Astrocyte (in vitro differentiated cells and primary cell): ENCODE data around the gene VGLL4.

ENCODE experiments used
- EZH2 ChIP-seq: IDR thresholded peaks from 2 replicates; pipeline ENCODE4 v1.6.1; 2012; ENCODE audit warnings: mild to moderate bottlenecking, low read length, inconsistent platforms; ENCODE audit not compliant: insufficient read depth
- TF ChIP-seq, protein P1 (sequence below): IDR thresholded peaks from 2 replicates; pipeline ENCODE4 v1.5.1; 2011; ENCODE audit warnings: low read depth, mild to moderate bottlenecking, inconsistent platforms, low read length, moderate library complexity; ENCODE audit not compliant: insufficient read depth

DNA sequence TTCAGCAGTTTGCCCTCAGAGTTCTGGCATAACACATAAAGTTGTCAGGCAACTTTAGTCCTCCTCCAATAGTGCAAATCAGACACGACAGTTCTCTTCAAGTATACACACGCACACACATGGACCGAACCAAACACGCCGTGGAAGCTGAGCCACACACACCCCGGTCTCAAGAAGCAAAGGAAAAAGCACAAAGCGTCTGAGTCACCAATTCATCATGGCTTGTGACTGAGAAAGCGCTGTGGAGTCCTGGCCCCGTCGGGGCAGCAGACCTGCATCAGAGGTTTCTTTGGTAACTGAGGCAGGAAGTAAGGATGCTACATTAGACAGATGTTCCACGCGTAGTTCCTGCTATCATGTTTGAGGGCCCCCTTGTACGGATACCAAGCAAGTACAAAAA lies 85.7 kb downstream of the VGLL4 start:
- TF ChIP-seq, protein P1, sequence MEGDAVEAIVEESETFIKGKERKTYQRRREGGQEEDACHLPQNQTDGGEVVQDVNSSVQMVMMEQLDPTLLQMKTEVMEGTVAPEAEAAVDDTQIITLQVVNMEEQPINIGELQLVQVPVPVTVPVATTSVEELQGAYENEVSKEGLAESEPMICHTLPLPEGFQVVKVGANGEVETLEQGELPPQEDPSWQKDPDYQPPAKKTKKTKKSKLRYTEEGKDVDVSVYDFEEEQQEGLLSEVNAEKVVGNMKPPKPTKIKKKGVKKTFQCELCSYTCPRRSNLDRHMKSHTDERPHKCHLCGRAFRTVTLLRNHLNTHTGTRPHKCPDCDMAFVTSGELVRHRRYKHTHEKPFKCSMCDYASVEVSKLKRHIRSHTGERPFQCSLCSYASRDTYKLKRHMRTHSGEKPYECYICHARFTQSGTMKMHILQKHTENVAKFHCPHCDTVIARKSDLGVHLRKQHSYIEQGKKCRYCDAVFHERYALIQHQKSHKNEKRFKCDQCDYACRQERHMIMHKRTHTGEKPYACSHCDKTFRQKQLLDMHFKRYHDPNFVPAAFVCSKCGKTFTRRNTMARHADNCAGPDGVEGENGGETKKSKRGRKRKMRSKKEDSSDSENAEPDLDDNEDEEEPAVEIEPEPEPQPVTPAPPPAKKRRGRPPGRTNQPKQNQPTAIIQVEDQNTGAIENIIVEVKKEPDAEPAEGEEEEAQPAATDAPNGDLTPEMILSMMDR, result no peak
- no peak for TF ChIP-seq EZH2
